NCI-H510A treated with DMSO at 0.1 percent for 48 hours (cell line): Measurements from ENCODE around the gene PXT1.
"Not testable (repeated sequence)": the region's sequence is repeated elsewhere in the genome, so short reads cannot be mapped to it uniquely, and the experiment has no call there.

ENCODE experiments used
- DNase-seq: peaks from one replicate; lab custom pipeline; 2025; lab: John Stamatoyannopoulos, UW

PXT1 gene, protein sequence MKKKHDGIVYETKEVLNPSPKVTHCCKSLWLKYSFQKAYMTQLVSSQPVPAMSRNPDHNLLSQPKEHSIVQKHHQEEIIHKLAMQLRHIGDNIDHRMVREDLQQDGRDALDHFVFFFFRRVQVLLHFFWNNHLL

DNA sequence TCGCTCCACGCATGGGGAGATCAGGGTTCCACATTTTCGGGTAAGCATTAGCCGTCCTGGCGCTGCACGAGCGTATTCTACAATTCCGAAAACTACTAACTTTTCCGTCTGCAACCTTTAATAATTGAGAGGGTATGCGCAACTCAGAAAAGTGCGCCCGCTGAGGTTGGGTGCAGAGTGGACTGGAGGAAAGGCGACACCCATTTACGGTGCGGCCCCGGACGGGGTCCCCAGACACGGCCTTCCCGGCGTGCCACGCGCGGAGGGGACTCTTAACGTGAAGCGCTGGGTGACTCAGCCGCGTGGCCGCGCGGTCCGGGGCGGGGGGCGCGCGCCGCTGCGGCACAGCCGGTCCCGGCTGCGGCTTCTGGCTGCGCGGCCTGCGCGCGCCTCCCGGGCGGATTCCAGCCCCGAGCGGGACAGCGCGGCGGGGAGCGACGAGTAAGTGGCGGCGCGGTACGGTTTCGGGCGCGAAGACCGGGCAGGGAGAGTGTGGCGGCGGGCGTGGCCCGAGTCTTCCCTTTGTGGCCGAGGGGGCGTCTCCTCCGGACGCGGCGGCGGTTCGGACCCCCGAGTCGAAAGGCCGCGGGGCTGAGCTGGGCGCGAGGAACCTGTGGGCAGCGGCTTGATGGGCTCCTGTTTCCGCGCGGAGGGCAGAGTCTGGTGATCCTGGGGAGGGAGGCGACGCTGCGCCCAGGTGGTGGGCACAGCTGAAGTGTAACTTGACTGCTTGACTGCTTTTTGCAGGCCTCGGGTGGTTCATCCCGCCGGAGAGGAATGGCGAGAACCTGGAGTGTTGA, at the start of gene PXT1, which contains the start of gene KCTD20:
PXT1 (minus strand) TSS at position 184 of the 800 bp plus-strand sequence. CDS start 16,772 bp downstream, outside the sequence.
KCTD20 (plus strand) TSS at position 330 of the 800 bp plus-strand sequence. CDS start 27,098 bp downstream, outside the sequence.
- DNase-seq: peak; percentile 84

- no peak for DNase-seq
These were observed 49.4 kb upstream of the PXT1 start for GRCh38 chr6:36492092-36492491.

DNA sequence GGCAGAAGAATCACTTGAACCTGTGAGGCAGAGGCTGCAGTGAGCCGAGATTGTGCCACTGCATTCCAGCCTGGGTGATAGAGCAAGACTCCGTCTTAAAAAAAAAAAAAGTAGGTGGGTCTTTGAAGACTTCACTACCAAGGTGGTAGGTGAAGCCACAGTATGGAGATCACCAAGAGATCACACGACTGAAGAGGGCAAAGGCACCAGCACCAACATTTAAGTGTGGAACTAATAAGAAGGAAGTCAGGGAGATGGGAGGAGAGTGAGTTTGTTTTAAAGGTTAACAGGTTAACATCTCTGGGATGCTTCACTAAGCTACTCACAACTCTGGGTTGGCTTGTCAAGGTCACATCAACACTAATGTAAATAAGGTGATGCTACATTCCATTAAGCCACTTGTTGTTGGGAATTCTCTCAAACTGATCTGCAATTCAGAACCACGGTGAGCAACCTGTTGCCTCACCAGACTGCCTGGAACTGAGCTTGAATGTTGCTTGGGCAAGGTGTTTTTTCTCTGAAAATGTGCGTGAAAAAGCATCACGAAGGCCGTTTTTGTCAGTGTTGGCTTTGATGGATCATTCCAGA, 48.8 kb upstream of the PXT1 start:
- DNase-seq: no peak

GRCh38 chr6:36489426-36489825, 46.8 kb upstream of the PXT1 start:
- no peak for DNase-seq

GRCh38 chr6:36488221-36488620, 45.6 kb upstream of the PXT1 start:
- no peak for DNase-seq

- no peak for DNase-seq
These were observed 45.0 kb upstream of the PXT1 start for GRCh38 chr6:36487698-36488097.

DNA sequence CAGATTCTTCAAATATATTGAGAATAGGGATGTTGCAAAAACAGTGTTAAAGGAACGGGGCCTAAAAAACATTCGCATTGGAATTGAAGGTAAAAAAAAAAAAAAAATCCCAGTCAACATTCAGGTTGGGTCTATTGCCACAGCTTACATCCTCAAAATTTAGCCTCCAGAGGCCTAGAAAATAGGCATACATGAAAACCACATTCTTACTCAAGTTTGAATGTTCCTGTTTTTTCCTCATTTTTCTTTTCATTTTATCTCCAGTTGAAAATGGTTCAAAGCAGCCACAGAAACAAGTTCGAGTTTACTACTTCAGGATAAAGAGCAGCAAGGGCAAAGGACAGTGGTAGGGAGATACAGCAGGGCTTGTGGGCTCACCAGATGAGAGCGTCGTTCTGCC, 42.1 kb upstream of the PXT1 start:
- DNase-seq: no peak

DNA sequence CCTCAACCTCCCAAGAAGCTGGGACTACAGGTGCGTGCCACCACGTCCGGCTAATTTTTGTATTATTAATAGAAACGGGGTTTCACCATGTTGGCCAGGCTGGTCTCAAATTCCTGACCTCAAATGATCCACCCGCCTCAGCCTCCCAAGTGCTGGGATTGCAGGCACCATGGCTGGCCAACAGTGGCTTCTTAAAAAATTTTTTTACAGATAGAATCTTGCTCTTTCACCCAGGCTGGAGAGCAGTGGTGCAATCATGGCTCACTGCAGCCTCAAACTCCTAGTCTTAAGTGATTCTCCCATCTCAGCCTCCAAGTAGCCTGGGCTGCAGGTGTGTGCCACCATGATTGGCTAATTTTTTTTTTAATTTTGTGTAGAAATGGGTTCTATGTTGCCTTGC, 40.7 kb upstream of the PXT1 start:
- DNase-seq: not testable (repeated sequence)

DNA sequence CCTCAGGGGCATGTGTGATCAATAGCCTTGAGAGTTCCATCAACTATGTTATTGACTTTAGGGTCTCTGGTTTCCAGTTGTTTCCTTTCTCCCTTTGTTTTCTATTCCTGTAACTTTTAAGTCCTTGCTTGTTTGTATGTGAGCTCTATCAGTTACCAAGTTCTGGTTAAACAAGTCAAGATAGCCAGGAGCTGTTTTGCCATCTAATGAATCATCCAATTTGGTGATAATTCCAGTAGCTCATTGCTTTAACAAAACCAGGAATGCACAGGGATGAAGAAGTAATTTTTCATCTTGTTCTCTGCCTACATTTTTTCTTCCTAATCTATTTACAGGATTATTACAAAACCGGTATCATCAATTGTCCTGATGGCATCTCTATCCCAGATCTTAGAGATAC, 36.6 kb upstream of the PXT1 start:
- DNase-seq: no peak

DNA sequence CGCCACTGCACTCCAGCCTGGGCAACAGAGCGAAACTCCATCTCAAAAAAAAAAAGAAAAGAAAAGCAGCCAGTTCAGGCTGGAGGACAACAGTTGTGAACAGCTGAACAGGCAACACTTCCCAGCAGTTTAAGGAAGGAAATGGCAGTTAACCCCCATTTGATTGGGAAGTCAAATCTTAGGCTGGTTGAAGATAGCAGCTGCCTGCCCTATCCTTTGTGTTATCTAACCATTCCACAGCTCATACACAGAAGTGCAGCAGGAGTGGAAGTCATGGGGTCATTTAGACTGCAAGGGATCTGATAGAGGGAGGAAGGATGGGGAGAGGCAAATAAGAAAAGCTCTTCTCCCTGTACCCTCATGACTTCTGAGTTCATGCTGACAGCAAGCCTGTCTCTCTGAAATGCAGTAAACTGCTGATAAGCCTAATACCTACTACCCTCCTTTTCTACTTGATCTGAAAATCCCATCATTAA, 35.4 kb upstream of the PXT1 start:
- no peak for DNase-seq

DNA sequence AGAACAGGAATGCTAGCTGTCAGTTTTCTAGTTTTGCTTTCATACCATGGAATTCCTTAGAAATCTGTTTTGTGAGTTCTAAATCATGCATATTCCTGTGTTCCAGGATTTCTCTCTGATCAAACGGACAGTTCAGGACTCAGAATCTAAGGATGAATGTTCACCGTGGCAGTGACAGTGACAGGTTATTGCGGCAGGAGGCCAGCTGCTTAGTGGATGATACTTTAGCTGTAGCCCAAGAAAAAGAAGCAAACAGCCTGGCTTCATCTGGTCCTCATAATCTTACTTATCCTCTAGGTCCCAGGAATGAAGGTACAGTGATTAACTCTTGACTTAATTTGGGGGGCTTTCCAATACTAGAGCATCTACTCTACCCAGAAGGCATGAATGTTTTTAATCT, 27.3 kb upstream of the PXT1 start:
- DNase-seq: no peak

DNA sequence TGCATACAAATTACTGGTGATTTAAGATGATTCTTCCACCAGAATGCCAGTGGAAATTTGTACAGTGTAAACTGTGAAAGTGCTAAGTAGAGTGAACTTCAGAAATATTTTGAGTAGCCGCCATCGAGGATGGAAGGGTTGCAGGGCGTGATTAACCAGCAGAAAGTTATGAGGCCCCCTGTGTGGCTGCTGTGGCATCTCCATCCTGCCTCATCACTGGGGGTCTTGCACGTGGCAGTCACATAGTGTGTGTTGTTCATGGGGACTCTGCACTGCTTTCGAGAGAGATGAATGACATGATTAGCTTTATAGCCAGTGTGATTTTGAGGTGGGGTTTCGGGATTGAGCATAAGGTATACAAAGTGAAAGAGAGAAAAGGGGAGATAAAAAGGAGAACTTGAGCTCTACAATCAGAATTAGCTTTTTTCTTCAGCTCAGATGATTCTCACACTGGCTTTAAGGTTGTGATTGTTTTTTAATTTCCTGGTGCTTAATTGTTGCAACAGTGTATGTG, 26.6 kb upstream of the PXT1 start:
- no peak for DNase-seq

GRCh38 chr6:36467625-36468024, 25.0 kb upstream of the PXT1 start:
- no peak for DNase-seq

GRCh38 chr6:36464233-36464632, 21.6 kb upstream of the PXT1 start:
- DNase-seq: no peak

DNA sequence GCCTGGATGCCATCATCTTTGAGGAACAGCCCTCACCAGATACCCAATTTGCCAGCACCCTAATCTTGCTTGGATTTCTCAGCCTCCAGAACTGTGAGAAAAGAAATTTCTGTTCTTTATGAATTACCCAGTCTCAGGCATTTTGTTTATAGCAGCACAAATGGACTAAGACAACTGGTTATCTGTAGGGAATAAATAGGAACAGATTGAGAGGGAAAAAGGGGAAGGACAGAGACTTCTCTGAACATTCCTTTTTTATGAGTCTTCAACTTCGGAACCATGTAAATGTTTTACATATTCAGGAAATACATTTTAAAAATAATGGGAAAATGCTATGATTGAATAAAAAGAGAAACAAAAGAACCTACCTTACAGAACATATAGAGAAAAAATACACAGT, 21.0 kb upstream of the PXT1 start:
- no peak for DNase-seq

DNA sequence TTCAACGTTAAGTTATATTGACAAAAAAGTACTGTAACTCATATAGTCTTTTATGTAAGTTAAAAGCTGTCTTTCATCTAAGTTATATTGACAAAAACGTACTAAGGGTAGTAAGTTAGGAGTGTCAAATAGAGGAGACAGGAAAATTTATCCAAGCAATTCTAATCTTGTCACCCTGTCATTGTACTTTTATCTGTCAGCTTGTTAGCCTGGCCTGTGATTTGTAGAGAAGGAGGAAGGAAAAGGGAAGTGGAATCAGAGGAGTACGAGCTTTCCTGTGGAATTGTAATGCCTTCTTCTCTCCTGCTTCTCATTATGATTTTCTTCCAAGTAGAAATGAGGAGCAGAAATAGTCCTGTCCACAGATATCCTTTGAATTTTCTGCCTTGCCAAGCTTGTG, 19.0 kb upstream of the PXT1 start:
- no peak for DNase-seq

DNA sequence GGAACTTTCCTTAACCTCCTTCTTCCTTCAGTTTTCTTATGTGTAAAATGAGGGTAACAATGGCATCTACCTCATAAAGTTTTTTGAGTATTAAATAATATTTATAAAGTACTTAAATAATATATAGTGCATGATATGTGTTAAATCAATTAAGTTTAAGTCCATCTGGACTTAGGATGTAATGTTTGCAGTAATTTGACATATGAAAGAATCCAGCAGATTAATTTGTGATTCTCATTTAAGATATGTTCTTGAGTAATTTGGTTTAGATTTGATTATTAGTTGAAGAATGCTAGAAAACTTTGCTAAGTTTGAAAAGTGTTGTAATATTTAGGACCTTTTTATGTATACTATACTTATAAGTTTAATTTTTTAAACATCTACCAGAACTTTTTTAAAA, 18.3 kb upstream of the PXT1 start:
- DNase-seq: no peak

GRCh38 chr6:36459501-36459900, 16.8 kb upstream of the PXT1 start:
- no peak for DNase-seq

GRCh38 chr6:36455486-36456027, 12.9 kb upstream of the PXT1 start:
- no peak for DNase-seq

DNA sequence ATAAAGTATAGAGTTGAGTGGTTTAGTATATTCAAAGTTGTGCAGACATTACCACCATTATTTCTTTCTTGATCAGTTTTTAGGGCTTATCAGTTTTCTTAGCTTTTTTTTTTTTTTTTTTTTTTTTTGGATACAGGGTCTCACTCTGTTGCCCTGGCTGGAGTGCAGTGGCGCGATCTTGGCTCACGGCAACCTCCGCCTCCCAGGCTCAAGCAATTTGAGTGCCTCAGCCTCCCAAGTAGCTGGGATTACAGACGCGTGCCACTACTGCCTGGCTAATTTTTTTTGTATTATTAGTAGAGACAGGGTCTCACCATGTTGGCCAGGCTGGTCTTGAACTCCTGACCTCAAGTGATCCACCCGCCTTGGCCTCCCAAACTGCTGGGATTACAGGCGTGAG, 10.2 kb upstream of the PXT1 start:
- not testable (repeated sequence) for DNase-seq

DNA sequence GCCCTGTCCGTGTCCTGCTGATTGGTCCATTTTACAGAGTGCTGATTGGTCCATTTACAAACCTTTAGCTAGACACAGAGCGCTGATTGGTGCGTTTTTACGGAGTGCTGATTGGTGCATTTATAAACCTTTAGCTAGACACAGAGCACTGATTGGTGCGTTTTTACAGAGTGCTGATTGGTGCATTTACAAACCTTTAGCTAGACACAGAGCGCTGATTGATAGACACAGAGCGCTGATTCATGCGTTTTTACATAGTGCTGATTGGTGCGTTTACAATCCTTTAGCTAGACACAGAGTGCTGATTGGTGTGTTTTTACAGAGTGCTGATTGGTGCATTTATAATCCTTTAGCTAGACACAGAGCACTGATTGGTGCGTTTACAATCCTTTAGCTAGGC, 6.5 kb upstream of the PXT1 start:
- DNase-seq: not testable (repeated sequence)

GRCh38 chr6:36445621-36446020, 3.0 kb upstream of the PXT1 start:
- DNase-seq: no peak

DNA sequence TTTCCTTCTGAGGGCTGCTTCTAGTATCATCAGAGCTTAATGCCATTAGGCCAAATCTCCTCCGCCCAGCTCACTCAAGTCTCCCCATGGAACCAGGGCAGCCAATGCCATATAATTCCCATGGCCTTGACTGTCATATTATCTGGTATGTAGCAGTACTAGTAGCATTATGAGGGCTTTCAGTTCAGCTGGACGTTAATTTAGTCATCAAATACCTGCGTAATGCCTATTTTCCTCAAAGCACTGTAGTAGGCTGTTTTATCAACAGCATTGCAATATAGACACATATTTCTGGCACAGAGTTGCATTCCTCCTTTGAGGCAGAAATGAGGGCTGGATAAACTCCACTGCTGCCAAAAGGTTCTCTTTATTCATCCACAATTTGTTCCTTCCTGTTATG, 1.8 kb upstream of the PXT1 start:
- DNase-seq: no peak
